COR-L47 (cell line): ENCODE data around the gene CDH5.
A peak's percentile ranks its signal among the peaks of the same experiment; 100 is the strongest.
"Not testable (repeated sequence)": the region's sequence is repeated elsewhere in the genome, so short reads cannot be mapped to it uniquely, and the experiment has no call there.

ENCODE experiments used
- DNase-seq: peaks from one replicate; lab custom pipeline; 2025; lab: John Stamatoyannopoulos, UW

The CDH5 gene, protein sequence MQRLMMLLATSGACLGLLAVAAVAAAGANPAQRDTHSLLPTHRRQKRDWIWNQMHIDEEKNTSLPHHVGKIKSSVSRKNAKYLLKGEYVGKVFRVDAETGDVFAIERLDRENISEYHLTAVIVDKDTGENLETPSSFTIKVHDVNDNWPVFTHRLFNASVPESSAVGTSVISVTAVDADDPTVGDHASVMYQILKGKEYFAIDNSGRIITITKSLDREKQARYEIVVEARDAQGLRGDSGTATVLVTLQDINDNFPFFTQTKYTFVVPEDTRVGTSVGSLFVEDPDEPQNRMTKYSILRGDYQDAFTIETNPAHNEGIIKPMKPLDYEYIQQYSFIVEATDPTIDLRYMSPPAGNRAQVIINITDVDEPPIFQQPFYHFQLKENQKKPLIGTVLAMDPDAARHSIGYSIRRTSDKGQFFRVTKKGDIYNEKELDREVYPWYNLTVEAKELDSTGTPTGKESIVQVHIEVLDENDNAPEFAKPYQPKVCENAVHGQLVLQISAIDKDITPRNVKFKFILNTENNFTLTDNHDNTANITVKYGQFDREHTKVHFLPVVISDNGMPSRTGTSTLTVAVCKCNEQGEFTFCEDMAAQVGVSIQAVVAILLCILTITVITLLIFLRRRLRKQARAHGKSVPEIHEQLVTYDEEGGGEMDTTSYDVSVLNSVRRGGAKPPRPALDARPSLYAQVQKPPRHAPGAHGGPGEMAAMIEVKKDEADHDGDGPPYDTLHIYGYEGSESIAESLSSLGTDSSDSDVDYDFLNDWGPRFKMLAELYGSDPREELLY

DNA sequence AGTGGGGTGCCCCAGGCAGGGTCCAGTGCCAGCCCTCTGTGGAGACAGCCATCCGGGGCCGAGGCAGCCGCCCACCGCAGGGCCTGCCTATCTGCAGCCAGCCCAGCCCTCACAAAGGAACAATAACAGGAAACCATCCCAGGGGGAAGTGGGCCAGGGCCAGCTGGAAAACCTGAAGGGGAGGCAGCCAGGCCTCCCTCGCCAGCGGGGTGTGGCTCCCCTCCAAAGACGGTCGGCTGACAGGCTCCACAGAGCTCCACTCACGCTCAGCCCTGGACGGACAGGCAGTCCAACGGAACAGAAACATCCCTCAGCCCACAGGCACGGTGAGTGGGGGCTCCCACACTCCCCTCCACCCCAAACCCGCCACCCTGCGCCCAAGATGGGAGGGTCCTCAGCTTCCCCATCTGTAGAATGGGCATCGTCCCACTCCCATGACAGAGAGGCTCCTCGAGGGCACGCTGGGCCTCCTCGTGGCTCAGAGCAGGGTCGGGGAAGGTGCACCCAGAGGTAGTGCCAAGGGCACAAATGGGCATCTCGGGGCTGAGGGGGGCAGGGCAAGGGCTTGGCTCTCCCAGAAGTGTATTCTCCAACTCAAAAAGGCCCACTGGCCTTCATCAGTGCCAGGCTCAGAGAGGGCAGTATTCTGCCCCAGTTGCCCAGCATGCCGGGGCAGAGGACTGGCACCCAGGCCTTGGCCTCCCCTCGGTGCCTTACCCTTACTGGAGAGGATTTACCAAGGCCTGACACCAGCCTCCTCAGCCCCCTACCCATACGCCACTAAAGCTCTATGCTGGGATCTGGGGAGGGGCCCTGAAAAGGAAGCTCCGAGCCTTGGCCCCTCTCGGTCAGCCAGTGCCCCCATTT is at the start of gene CDH5:
Gene CDH5 (plus strand): TSS at position 259 of the 867 bp plus-strand sequence. CDS start 12,647 bp downstream, outside the sequence.
- DNase-seq = no peak

GRCh38 chr16:66318505-66318904 is 48.0 kb upstream of the CDH5 start:
- no peak for DNase-seq

GRCh38 chr16:66320774-66321173 is 45.7 kb upstream of the CDH5 start:
- no peak for DNase-seq

DNA sequence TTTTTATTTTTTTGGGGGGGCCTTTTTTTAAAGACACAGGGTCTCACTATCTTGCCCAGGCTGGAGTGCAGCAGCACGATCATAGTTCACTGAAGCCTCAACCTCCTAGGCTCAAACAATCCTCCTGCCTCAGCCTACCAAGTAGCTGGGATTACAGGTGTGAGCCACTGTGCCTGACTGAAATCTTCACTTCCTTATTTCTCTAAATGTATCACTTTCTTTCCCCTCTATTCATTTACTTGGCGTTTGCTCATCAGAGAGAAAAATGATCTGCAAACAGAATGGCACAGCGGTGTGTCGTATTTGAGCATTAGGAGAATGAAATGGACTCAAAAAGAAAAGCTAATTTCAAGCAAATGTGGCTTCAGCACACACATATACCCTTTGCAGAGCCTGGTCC is 44.3 kb upstream of the CDH5 start:
- DNase-seq = no peak

DNA sequence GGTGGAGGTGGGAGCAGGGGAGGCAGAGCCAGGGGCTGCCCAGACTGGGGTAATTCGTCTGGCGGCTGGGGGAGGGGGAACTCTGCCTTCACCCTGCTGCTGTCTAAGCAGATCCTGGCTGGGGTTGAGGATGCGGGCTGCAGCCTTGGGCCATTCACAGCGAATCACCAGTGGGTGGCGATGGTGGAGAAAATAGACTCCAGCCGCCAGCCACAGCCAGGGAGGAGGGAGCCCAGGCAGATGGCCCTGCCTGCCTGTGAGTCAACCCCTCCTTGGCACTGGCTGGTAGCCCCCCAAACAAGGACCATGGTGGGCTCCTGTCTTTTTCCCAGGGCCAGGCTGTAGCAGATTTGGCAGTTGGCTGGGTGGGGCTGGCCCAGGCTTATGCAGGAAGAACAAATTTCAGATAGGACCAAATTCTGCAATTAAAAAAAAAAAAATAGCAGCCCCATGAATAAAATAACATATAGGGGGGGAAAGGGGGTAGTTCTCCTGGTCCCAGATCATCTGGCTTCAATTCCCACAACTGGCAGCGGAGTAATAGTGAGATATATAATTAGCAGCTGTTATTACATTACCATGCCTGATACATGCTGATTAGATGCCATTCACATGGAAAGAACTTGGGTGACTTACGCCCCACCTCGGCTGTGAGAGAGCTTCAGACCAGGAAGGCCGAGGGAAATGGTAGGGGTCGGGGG is 41.5 kb upstream of the CDH5 start:
- DNase-seq = peak; percentile 26

- no peak for DNase-seq
Observed at GRCh38 chr16:66325717-66326376, 40.6 kb upstream of the CDH5 start.

DNA sequence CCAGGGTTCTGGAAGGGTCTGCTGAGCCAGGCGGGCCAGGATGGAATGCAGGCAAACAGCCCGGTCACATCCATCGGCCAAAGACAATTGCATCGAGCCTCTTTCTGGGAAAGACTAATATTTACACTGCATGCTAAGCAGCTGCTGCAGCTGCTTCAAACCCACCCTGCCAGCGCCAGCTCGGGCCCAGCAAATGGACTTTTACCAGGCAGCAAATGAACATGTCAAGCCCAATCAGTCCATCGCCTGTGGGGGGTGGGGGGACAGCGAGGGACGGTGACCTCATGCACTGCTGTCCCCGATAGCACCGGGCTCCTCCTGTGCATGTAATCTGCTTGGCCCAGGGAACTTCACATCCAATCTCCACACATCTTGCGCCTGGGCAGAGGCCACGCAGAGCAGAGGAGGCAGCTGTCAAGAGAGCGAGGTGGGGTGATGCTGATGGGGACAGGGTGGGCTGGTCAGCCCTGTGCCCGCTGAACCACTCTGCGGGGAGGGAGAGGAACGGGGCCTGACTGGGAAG is 39.4 kb upstream of the CDH5 start:
- peak; percentile 85 for DNase-seq

DNA sequence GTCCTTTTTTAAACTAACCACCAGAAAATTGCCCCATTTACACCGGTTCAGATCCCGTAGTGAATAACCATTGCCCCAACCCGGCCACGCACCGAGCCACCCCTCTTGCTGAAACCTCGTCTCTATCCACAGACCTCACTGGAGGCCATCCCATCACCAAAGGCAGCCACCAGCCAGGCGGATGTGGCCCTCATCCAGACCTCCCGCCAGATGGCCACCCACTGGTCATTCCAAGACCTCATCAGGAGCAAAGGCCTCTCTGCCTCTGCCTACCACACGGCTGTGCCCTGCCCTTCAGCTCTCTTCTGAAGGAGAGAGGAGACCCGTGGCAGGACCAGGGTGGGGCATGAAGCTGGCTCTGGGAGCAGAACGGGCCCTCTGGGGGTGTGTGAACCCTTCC is 38.2 kb upstream of the CDH5 start:
- DNase-seq = no peak

DNA sequence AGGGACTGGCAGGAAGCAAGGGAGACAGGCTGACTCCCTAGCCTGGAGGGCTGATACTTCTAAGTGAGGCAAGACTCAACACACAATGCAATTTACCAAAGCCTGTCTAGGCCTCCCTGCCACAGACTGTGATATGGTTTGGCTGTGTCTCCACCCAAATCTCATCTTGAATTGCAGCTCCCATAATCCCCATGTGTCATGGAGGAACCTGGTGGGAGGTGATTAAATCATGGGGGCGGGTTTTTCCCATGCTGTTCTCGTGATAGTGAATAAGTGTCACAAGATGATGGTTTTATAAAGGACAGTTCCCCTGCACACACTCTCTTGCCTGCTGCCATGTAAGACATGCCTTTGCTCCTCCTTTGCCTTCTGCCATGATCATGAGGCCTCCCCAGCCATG is 35.0 kb upstream of the CDH5 start:
- DNase-seq = not testable (repeated sequence)

DNA sequence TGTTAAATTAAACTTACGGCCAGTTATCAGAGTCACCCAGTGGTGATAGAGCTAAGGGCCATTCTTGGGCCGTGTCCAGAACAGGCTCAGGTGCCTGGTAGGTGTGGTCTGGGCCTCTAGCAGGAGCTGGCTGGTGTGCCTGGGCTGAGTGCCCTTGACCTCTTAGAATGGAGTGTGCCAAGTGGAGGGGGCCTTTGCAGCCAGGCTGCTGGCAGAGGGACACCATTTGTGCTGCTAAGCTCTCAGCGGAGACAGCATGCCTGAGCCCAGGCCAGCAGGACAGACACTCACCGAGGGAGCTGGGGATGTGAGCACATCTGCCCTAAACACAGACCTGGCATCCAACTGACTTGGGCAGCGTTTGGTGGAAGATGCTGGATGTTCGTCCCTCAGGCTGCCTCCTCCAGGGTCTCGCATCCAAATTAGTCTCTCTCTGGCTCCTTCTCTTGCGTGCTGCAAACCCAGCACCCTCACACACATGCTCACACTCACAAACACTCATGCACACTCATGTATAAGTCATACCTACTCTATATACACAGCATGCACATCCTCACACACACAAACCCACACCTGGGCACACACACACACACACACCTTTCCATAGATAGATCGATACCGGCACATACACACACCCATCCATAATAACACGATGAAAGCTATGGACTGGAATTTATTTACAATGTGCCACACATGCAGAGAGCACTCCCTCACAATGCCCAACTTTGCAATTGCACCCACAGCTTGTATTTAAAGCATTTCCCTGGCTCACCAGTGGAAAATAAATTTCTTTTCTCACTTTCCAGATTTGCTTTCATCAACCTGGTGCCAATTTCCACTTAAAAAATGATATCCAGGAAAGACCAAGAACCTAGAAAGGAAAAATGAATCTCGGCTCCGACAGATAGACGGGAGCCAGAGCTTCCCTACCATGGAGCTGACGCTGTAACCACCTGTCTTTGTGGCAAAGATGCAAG is 33.6 kb upstream of the CDH5 start:
- no peak for DNase-seq

DNA sequence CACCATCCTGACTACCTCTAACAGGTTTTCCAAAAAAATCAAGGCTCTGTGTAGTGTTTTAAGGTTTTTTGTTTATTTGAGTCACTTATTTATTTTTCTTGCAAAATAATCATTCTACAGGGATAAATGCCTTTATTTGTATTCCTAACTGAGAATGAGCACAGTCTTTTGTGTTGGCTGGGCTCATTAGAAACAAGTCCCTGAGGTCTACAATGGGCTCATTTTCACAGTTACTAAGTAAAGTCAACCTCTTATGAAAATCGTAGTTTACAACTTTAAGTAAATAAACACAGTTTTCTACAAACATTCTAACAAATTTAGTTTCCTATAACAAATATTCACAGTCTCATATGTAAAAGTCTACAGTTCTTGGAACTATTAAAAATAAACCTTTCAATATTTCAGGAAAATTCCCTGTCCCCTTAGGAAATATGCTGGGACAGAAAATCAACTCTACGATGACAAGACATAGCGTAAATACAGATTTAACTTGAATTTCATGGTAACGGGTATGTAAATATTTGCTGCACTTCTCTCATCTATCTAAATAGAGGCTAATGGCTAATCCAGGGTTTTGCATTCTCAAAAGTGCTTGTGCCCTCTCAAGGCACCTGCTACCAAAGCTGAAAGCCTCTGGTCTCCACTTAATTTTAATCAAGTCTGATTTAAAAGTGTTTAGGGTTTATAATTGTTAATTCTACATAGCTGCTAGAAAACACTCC is 31.5 kb upstream of the CDH5 start:
- DNase-seq = peak; percentile 18

GRCh38 chr16:66335704-66336329 is 30.7 kb upstream of the CDH5 start:
- DNase-seq = peak; percentile 97

DNA sequence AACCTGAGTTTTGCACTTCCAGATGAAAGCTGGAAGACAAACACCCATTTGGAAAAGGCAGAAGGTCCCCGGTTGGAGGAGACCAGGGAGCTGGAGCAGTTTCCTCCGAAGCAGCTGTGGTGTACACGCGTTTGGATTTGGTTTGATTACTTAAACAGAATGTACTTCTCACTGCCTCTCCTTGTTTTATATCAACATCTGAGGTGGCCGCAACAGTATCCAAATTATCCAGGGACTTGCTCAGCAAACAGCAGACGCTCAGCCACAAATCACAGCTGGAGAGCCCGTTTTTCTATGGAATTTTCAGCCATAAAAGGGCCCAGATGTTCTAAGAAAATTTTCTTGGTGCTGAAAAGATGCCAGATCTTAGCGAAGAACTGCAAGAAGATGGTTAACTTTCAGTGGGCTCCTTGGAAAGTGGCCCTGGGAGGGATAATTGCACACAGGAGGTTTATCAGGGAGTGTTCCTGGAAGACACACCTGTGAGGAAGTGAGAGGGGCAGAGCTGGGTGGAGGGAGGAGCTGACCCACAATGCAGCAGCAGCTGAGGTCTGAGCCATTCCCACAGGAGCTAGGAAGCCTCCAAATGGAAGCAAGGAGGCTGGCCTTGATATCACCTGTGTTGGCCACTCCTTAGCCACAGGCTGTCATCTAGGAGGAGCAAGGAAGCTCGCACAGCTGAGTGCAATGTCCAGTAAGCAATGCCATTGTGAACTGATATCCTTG is 28.9 kb upstream of the CDH5 start:
- no peak for DNase-seq

GRCh38 chr16:66342294-66342900 is 24.1 kb upstream of the CDH5 start:
- DNase-seq = no peak

GRCh38 chr16:66344533-66345145 is 21.9 kb upstream of the CDH5 start:
- peak; percentile 53 for DNase-seq

DNA sequence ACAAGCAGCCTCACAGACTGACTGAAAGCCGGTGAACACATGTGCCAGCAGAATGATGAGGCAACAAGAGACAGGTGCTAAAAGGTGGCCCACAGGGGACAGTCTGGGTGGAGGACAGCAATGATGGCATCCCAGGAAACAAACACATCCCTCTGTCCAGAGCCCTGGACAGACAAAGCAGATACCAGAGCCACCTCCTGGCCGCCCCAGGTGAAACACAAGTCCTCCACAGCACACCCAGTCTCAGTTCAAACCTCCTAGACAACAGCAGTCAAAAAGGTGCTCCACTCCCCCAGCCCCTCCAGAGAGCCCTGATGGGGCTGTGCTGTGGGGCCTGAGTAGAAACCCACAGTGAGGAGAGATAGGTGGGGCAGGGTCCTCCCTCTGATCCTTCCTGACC is 20.3 kb upstream of the CDH5 start:
- DNase-seq = no peak

DNA sequence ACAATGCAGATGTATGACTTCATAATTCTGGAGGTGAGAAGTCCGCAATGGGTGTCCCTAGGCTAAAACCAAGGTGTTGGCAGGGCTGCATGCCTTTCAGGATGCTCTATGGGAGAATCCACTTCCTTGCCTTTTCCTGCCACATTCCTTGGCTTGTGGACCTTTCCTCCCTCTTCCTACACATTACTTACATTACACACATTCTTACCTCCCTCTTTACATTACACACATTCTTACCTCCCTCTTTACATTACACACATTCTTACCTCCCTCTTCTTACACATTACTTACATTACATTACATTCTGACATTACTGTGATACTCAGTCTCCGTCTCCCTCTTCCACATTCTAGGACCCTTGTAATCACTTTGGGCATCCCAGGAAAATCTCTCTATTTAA is 14.2 kb upstream of the CDH5 start:
- DNase-seq = no peak
